GM04503 (cell line): Measurements from ENCODE around the gene SH3BP5.
A peak's percentile ranks its signal among the peaks of the same experiment; 100 is the strongest.
"Not testable (repeated sequence)": the region's sequence is repeated elsewhere in the genome, so short reads cannot be mapped to it uniquely, and the experiment has no call there.

Experiments
- DNase-seq: peaks from one replicate; pipeline ENCODE4 v3.0.0-alpha.2; 2012; ENCODE audit warnings: low read depth

SH3BP5 gene, protein sequence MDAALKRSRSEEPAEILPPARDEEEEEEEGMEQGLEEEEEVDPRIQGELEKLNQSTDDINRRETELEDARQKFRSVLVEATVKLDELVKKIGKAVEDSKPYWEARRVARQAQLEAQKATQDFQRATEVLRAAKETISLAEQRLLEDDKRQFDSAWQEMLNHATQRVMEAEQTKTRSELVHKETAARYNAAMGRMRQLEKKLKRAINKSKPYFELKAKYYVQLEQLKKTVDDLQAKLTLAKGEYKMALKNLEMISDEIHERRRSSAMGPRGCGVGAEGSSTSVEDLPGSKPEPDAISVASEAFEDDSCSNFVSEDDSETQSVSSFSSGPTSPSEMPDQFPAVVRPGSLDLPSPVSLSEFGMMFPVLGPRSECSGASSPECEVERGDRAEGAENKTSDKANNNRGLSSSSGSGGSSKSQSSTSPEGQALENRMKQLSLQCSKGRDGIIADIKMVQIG

GRCh38 chr3:15332405-15333098, at the start of gene SH3BP5:
Gene SH3BP5 (minus strand): TSS chr3:15332586. CDS start chr3:15332408, 178 bp downstream.
- DNase-seq, result no peak

DNA sequence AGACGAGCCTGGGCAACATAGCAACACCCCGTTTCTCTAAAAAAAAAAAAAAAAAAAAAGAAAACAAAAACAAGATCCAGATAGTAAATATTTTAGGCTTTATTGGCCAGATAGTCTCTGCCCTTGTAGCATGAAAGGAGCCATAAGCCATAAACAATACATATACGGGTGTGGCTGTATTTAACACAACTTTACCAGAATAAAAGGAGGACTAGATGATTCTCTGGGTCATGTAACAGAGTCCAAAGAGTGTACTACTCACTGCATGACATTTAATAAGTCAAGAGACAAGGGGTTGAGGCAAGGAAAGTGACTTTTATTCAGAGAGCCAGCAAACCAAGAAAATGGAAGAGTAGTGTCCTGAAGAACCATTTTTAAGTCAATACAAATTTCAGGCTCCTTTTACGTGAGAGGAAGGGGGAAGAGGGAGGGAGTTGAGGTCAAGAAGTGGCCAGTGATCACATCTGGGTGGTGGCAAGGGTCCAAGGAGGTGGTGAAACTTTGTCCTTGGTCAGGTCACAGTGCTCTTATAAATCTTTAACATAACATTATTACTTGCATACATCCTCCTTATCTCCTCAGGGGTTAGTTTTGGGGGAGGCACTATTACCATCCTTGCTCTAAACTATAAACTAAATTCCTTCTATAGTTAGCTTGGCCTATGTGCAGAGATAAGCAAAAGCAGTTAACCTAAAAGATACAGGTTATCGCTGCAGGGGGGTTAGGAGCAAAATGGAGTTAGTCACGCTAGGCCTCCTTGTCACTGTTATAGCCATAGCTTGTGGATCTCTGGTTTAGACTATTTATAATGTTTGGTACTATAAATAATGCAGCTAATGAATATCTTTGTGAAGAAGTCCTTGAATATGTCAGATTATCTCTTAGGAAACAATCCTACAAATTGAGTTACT, 48.8 kb upstream of the SH3BP5 start:
- DNase-seq, result no peak

- peak; percentile 65 for DNase-seq
Measured at GRCh38 chr3:15377961-15378791, 45.8 kb upstream of the SH3BP5 start.

DNA sequence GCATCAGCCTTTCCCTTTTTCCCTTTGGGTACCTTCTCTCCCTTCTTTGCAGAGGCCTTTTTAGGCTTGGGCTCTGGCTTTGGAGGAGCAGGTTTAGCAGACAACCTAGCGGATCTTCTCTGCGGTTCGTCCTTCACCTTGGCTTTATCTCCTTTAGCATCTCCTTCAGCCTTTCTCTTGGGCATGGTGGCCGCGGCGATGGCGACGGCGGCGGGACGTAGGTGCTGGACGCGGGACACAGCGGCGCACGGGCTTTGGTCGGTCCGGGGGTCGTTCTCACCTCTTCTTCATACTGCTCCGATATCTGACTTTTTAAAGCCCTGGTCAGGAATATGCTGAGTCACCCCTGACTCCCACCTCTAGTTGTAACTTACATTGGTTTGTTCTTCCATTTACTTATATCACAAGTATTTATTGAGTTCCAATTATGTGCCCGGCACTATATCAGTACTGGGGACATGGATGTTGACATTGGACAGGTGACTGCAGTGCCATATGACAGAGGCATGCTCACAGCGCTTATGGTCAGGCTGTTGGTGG, 43.1 kb upstream of the SH3BP5 start:
- no peak for DNase-seq

DNA sequence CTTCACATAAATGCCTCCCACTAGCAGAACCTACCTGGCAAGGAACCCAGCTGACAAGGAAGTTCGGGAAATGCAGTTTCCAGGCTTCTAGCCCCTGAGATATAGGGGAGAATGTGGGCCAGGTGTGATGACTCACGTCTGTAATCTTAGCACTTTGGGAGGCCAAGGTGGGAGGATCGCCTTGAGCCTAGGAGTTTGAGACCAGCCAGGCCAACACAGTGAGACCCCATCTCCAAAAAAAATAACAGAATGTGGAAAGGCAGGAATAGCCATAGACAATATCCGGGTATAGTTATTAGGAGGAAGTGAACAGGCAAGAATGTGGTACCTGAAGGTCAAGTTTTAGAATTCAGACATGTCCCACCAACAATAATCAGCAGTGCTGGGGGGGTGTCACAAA, 40.5 kb upstream of the SH3BP5 start:
- DNase-seq, result no peak

GRCh38 chr3:15368561-15369135, 36.3 kb upstream of the SH3BP5 start:
- DNase-seq, result no peak

DNA sequence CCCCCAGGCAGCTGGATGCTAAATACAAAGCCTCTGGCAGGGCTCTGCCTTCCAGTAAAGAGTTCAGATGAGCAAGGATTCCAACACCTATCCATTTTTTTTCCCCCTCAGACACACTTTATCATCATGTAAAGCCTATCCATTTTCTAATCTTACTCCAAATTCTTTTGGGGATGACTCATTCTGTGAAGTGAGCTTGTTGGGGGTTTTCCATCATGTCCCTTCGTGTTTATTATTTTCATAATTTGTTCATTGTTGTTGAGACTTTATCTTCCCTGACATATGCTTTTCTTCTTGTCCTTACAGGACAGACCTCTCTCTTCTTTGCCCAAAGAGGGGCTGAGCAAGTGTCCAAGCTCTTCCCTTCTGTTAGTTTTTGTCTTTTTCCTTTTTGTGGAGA, 34.7 kb upstream of the SH3BP5 start:
- DNase-seq, result no peak

DNA sequence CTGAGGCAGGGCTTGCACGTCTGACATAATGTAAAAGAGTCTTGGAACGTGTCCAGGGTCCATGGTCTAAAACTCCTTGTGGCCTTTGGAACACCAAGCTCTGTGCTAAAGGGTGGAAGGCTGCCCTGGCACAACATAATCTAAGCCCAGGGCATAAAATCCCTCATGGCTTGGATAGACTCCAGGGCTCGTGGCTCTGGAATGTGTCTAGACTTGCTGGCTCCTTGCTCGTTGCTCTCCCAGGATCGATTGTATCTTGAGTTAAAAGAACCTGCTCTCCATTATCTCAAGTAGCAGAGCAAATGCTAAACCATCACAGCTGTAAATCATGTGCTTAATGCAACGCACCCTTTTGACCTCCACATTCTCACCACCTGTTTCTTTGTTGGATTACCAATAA, 31.7 kb upstream of the SH3BP5 start:
- not testable (repeated sequence) for DNase-seq

- no peak for DNase-seq
Measured at GRCh38 chr3:15361494-15362214, 29.3 kb upstream of the SH3BP5 start.

- DNase-seq, result peak; percentile 40
Measured at GRCh38 chr3:15360788-15361493, 28.6 kb upstream of the SH3BP5 start.

DNA sequence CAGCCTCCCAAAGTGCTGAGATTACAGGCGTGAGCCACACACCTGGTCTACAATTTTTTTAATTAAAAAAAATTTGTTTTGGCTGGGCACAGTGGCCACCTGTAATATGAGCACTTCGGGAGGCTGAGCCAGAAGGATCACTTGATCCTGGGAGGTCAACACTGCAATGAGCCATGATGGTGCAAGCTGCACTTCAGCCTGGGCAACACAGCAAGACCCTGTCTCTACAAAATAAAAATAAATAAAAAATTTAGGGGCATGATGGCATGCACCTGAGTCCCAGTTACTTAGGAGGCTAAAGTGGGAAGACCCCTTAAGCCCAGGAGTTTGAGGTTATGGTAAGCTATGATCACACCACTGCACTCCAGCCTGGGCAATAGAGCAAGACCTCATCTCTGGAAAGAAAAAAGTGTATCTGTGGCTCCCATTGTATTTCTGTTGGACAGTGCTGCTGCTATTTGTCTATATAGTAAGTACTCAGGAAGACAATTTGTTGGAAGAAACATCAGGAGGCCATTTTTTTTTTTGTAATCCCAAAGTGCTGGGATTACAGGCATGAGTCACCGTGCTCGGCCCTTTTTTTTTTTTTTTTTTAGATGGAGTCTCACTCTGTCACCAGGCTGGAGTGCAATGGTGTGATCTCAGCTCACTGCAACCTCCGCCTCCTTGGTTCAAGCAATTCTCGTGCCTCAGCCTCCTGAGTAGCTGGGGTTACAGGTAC, 27.5 kb upstream of the SH3BP5 start:
- no peak for DNase-seq

DNA sequence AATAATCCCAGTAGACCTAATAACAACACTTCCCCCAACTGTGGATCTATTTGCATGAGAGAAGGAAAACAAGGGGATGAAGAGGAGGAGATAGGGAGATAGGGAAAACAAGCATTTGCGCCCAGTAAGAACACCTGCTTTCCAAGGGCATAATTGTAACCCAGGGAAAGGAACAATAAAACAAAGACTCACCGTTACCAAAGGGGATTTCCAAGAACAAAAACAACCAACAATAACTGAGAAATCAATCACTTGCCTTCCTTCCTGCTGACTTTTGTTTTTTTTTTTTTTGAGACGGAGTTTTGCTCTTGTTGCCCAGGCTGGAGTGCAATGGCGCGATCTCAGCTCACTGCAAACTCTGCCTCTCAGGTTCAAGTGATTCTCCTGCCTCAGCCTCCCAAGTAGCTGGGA, 24.3 kb upstream of the SH3BP5 start:
- DNase-seq, result not testable (repeated sequence)

DNA sequence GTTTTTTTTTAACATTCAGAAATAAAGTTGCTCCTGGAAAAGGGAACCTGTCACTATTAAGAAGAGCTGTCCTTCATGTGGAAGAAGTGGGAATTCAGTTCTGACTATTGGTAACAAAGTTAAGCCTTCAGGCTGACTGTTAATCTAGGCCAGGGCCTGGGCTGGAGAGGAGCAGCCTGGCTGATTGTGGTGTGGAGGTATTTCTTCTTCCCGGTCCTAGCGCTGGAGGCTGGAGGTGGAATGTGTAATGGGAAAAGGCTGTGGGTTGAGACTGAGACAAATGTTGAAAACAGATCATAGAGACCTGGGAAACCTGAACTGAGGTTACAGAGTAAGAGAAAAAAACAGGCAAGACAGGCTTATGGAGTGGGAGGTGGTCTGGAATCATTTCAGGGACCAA, 23.8 kb upstream of the SH3BP5 start:
- DNase-seq, result no peak

DNA sequence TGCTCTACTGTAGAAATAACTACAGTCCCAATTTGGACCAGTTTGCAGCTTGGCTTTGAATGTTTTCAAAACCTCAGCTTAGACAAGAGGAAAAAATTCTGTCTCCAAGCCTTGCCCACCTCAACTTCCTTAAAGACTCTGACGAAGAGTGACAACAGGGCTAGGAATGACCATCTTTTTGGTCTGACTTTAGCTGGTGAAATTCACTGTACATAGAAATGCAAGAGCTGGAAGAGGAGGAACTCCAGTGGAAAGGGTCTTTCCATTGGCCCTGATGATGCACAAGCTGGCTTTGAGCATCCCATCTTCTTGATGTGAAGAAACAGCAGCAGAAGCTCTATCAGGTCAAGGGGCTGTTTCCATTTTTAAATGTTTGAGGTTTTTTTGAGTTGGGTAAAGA, 22.7 kb upstream of the SH3BP5 start:
- no peak for DNase-seq

GRCh38 chr3:15354485-15354884, 22.1 kb upstream of the SH3BP5 start:
- DNase-seq, result no peak

DNA sequence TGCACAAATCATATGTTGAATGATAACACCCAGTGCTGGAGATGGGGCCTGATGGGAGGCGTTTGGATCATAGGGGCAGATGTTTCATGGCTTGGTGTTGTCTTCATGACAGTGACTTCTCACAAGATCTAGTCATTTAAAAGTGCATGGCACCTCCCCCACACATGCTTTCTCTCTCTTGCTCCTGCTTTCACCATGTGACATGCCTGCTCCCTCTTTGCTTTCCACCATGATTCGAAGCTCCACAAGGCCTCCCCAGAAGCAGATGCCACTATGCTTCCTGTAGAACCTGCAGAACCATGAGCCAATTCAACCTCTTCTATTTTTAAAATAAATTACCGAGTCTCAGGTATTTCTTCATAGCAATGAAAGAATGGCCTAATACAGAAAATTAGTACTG, 17.8 kb upstream of the SH3BP5 start:
- DNase-seq, result no peak

DNA sequence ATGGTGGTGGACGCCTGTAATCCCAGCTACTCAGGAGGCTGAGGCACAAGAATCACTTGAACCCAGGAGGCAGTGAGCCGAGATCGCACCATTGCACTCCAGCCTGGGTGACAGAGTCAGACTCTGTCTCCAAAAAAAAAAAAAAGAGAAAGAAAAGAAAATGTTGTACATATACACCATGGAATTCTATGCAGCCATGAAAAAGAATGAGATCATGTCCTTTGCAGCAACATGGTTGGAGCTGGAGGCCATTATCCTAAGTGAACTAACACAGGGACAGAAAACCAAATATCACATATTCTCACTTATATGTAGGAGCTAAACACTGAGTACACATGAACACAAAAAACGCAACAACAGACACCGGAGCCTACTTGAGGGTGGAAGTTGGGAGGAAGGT, 17.1 kb upstream of the SH3BP5 start:
- not testable (repeated sequence) for DNase-seq

- DNase-seq, result no peak
Measured at GRCh38 chr3:15348246-15348645, 15.9 kb upstream of the SH3BP5 start.

DNA sequence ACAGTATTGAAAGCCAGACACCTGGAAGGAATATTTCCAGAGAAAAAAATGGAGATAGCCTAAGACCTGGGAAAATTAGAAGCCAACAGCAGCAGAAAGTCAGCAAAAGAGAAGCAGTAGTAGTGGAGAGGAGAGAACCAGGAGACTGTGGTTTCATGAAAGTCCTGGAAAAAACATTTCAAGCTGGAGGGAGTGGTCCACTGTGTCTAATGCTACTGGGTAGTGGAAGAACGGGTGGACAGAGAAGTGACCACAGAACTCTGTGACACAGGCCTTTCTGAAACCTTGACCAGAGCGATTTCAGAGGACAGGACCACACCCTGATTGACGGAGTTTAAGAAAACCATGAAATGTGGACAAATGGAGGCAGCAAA, 15.3 kb upstream of the SH3BP5 start:
- no peak for DNase-seq
